Hepatic stellate cell (primary cell): ENCODE data around the gene OTUD5.
A peak's percentile ranks its signal among the peaks of the same experiment; 100 is the strongest.

ENCODE experiments used
- DNase-seq: peaks from one replicate; pipeline ENCODE4 v3.0.0; 2011; ENCODE audit warnings: low spot score

The OTUD5 gene

GRCh38 chrX:48937054-48937907 lies 20.1 kb downstream of the OTUD5 start:
- DNase-seq, result no peak

GRCh38 chrX:48936429-48937053 lies 20.9 kb downstream of the OTUD5 start:
- no peak for DNase-seq

- no peak for DNase-seq
These were observed 22.1 kb downstream of the OTUD5 start for GRCh38 chrX:48935301-48935670.

- no peak for DNase-seq
These were observed 22.7 kb downstream of the OTUD5 start for GRCh38 chrX:48934581-48935300.

GRCh38 chrX:48933757-48934156 lies 23.6 kb downstream of the OTUD5 start:
- DNase-seq, result no peak

- no peak for DNase-seq
These were observed 29.5 kb downstream of the OTUD5 start for GRCh38 chrX:48927736-48928382.

GRCh38 chrX:48927123-48927522 lies 30.3 kb downstream of the OTUD5 start:
- no peak for DNase-seq

- no peak for DNase-seq
These were observed 33.1 kb downstream of the OTUD5 start for GRCh38 chrX:48924270-48924669.

- DNase-seq, result no peak
These were observed 33.6 kb downstream of the OTUD5 start for GRCh38 chrX:48923771-48924170.

GRCh38 chrX:48920718-48921104 lies 36.7 kb downstream of the OTUD5 start:
- DNase-seq, result no peak

- DNase-seq, result no peak
These were observed 37.3 kb downstream of the OTUD5 start for GRCh38 chrX:48919947-48920717.

GRCh38 chrX:48919360-48919841 lies 38.0 kb downstream of the OTUD5 start:
- peak; percentile 23 for DNase-seq

- DNase-seq, result peak; percentile 73
These were observed 38.6 kb downstream of the OTUD5 start, which contains the start of gene PIM2 for GRCh38 chrX:48918643-48919340. Gene PIM2 (minus strand): TSS chrX:48919024. CDS start chrX:48918834, 190 bp downstream.

GRCh38 chrX:48918301-48918642 lies 39.1 kb downstream of the OTUD5 start:
- no peak for DNase-seq

- DNase-seq, result peak; percentile 95
These were observed 40.0 kb downstream of the OTUD5 start for GRCh38 chrX:48917139-48918001.

- no peak for DNase-seq
These were observed 42.6 kb downstream of the OTUD5 start for GRCh38 chrX:48914593-48915493.

- DNase-seq, result no peak
These were observed 43.6 kb downstream of the OTUD5 start for GRCh38 chrX:48913605-48914366.
